PC-9 (cell line): ENCODE results near the gene COL21A1. TPM values are rescaled to one million over a fixed set of nuclear protein-coding genes. Genes with fewer than 3 reads are reported as not detected.
A peak's percentile ranks its signal among the peaks of the same experiment; 100 is the strongest.

ENCODE experiments used
- BruUV-seq: library from RNA; stranded (reverse); fragments of 400-500 nt; replicated peaks from 2 replicates; lab custom pipeline; 2021; lab: Mats Ljungman, UMichigan
- CTCF ChIA-PET: fragments of 300-600 bp; sonication (Branson Sonifier 250); formaldehyde crosslinking; loops from one replicate; lab custom pipeline; 2022; ENCODE audit warnings: antibody characterized with exemption; lab: Charles Lee
- POLR2A ChIA-PET: fragments of 300-600 bp; sonication (Branson Sonifier 250); formaldehyde crosslinking; loops from one replicate; lab custom pipeline; 2022; ENCODE audit warnings: antibody characterized with exemption; ENCODE audit not compliant: unreplicated experiment; lab: Charles Lee
- DNase-seq, 2 experiments: peaks; one replicate each; pipeline versions ENCODE4 v3.0.0 to v3.0.0-alpha.2; 2015 to 2022; ENCODE audit warnings: mixed read lengths in 1 of 2
- H2AFZ ChIP-seq: fragments of 200-600 bp; sonication (generic); 2 replicates; pipeline ENCODE4 v1.8.1; 2017; ENCODE audit warnings: antibody characterized with exemption
- H3F3A ChIP-seq: fragments of 200-600 bp; sonication (generic); 2 replicates; pipeline ENCODE4 v1.8.1; 2017; ENCODE audit warnings: antibody characterized with exemption, mild to moderate bottlenecking, low read depth; ENCODE audit not compliant: insufficient read depth
- H3K27ac ChIP-seq: fragments of 200-600 bp; sonication (generic); 2 replicates; pipeline ENCODE4 v1.6.1; 2016; ENCODE audit warnings: mixed run types
- H3K27me3 ChIP-seq: fragments of 200-600 bp; sonication (generic); 2 replicates; pipeline ENCODE4 v1.6.1; 2016; ENCODE audit warnings: low read depth, mixed run types; ENCODE audit not compliant: insufficient read depth
- H3K36me3 ChIP-seq: fragments of 200-600 bp; sonication (generic); 2 replicates; pipeline ENCODE4 v1.6.1; 2016; ENCODE audit warnings: low read depth, mixed run types
- H3K4me1 ChIP-seq: fragments of 200-600 bp; sonication (generic); replicated peaks from 2 replicates; pipeline ENCODE4 v1.6.1; 2016; ENCODE audit warnings: mixed run types; ENCODE audit not compliant: insufficient read depth
- H3K4me2 ChIP-seq: fragments of 200-600 bp; sonication (generic); 2 replicates; pipeline ENCODE4 v1.6.1; 2017; ENCODE audit warnings: mixed run types
- H3K4me3 ChIP-seq: fragments of 200-600 bp; sonication (generic); 2 replicates; pipeline ENCODE4 v1.6.1; 2016; ENCODE audit warnings: mixed run types
- H3K79me2 ChIP-seq: fragments of 200-600 bp; sonication (generic); 2 replicates; pipeline ENCODE4 v1.6.1; 2017; ENCODE audit warnings: low read depth, mixed run types
- H3K9me2 ChIP-seq: fragments of 200-600 bp; sonication (generic); 2 replicates; pipeline ENCODE4 v1.8.1; 2017; ENCODE audit warnings: mild to moderate bottlenecking; ENCODE audit not compliant: insufficient read depth
- H3K9me3 ChIP-seq: fragments of 200-600 bp; sonication (generic); 2 replicates; pipeline ENCODE4 v1.8.1; 2016; ENCODE audit warnings: low read depth; ENCODE audit not compliant: insufficient read depth
- H4K20me1 ChIP-seq: fragments of 200-600 bp; sonication (generic); 2 replicates; pipeline ENCODE4 v1.8.1; 2017; ENCODE audit not compliant: insufficient read depth
- EZH2 ChIP-seq: fragments of 200-600 bp; sonication (generic); IDR thresholded peaks from 2 replicates; pipeline ENCODE4 v1.8.0; 2017; ENCODE audit warnings: antibody characterized with exemption, low read depth
- intact Hi-C: fragments of 100-400 bp; cut with micrococcal nuclease; formaldehyde crosslinking; loops from one replicate; pipeline ENCODE4 v1.10.0; 2022; ENCODE audit not compliant: unreplicated experiment
- total RNA-seq: library from RNA; stranded (reverse); gene quantifications from 2 replicates; pipeline ENCODE4 v1.2.3, GENCODE V29; 2021
- TF ChIP-seq, protein P1 (sequence below): fragments of 200-600 bp; sonication (generic); conservative IDR thresholded peaks from 2 replicates; pipeline ENCODE4 v1.6.1; 2017; ENCODE audit warnings: mixed run types, antibody characterized with exemption, mild to moderate bottlenecking, moderate library complexity

The COL21A1 gene
- total RNA-seq, 1 experiment from 2014 or later = not detected

DNA sequence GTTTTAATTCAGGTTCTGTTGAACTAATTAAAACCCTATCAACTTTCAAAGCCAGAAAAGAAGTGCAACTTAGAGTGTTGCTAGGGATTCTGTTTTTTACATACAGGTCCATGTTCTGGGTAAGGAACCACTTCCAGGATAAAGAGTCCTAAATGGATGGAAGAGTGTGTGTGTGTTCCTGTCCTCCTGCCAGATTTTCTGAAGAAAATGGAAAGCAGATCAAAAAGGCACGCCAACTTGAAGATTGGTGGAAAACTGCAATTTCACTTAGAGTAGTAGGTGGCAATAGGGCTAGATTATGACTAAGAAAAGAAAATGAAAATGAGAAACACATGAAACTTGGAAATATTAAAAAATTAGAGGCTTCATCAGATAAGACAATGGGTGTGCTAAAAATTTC is 85.3 kb downstream of the COL21A1 start:
- Histone ChIP-seq H4K20me1 (no peaks in the 10 kb centered on the region), H3K4me2 (no peak overlapping the region), H3K27me3 (no peaks in the 10 kb centered on the region), H2AFZ (peak overlapping the region; percentile 49; the same call in 1 of the 2 replicates), H3K36me3 (no peaks in the 10 kb centered on the region), H3K9me3 (no peaks in the 10 kb centered on the region), H3K4me1 (no peaks in the 10 kb centered on the region), H3K27ac (no peak overlapping the region), H3K79me2 (no peaks in the 10 kb centered on the region), H3K4me3 (no peak overlapping the region), H3F3A (no peaks in the 10 kb centered on the region), H3K9me2 (no peaks in the 10 kb centered on the region)
- intact Hi-C loops = no loop called here
- no TSS peak for BruUV-seq
- no peak for DNase-seq
- TF ChIP-seq, protein P1, sequence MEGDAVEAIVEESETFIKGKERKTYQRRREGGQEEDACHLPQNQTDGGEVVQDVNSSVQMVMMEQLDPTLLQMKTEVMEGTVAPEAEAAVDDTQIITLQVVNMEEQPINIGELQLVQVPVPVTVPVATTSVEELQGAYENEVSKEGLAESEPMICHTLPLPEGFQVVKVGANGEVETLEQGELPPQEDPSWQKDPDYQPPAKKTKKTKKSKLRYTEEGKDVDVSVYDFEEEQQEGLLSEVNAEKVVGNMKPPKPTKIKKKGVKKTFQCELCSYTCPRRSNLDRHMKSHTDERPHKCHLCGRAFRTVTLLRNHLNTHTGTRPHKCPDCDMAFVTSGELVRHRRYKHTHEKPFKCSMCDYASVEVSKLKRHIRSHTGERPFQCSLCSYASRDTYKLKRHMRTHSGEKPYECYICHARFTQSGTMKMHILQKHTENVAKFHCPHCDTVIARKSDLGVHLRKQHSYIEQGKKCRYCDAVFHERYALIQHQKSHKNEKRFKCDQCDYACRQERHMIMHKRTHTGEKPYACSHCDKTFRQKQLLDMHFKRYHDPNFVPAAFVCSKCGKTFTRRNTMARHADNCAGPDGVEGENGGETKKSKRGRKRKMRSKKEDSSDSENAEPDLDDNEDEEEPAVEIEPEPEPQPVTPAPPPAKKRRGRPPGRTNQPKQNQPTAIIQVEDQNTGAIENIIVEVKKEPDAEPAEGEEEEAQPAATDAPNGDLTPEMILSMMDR = no peak
- no peak for TF ChIP-seq EZH2
- CTCF ChIA-PET = no interaction called here
- POLR2A ChIA-PET = no interaction called here

DNA sequence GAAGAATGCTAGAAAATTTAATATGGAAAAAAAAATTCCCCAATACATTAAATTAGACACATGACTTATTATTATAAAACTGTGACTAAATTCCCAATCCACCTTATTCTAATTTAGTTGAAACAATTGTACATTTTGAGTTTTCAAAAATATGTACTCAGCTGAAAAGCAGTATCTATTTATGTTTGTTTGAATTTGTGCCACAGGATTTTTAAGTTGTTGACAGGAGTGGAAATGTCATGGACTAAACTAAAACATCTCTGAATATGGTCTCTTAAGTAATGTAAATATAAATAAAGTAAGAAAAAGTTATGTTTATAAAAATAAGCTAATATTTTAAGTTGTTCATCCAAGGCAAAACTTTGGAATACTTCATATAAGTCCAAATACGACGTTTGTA is 86.9 kb downstream of the COL21A1 start:
- DNase-seq = no peak
- CTCF ChIA-PET = no interaction called here
- H3K27ac ChIP-seq = no peak overlapping the region
- intact Hi-C loops = no loop called here
- no peaks in the 10 kb centered on the region for H3F3A ChIP-seq
- H3K36me3 ChIP-seq = no peaks in the 10 kb centered on the region
- no peaks in the 10 kb centered on the region for H3K79me2 ChIP-seq
- no peaks in the 10 kb centered on the region for H3K9me3 ChIP-seq
- no peaks in the 10 kb centered on the region for H3K9me2 ChIP-seq
- no peak for TF ChIP-seq EZH2
- TF ChIP-seq, protein P1 = no peak
- H2AFZ ChIP-seq = no peak overlapping the region
- no peaks in the 10 kb centered on the region for H4K20me1 ChIP-seq
- no peak overlapping the region for H3K4me2 ChIP-seq
- no peaks in the 10 kb centered on the region for H3K4me1 ChIP-seq
- H3K27me3 ChIP-seq = no peaks in the 10 kb centered on the region
- POLR2A ChIA-PET = no interaction called here
- no peak overlapping the region for H3K4me3 ChIP-seq
- no TSS peak for BruUV-seq

DNA sequence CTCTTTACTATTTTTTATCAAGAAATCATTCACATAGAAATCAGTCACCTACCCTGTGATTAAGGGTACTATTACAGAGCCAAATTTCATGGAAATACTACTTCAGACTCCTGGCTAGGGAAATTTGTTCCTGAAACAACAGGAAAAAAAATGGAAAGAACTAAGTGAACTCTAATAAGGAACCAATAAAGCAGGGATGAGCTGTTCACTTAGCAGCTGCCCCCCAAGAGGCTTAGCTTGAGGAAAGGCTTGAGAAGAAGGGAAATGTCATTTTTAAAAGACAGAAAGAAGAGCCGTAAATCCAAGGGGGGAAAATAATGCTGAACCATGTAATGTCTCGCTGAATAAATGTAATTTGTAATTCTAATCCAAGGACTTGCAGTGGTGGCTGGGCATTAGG is 88.8 kb downstream of the COL21A1 start:
- no peaks in the 10 kb centered on the region for H3K27me3 ChIP-seq
- no peaks in the 10 kb centered on the region for H3K9me2 ChIP-seq
- no peaks in the 10 kb centered on the region for H3F3A ChIP-seq
- H4K20me1 ChIP-seq = no peaks in the 10 kb centered on the region
- CTCF ChIA-PET = no interaction called here
- no peaks in the 10 kb centered on the region for H3K79me2 ChIP-seq
- no peak overlapping the region for H2AFZ ChIP-seq
- DNase-seq = no peak
- POLR2A ChIA-PET = no interaction called here
- TF ChIP-seq, protein P1 = no peak
- no peak for TF ChIP-seq EZH2
- no peak overlapping the region for H3K4me2 ChIP-seq
- no peak overlapping the region for H3K4me3 ChIP-seq
- intact Hi-C loops = no loop called here
- H3K9me3 ChIP-seq = no peaks in the 10 kb centered on the region
- BruUV-seq = no TSS peak
- no peaks in the 10 kb centered on the region for H3K36me3 ChIP-seq
- no peak overlapping the region for H3K27ac ChIP-seq
- H3K4me1 ChIP-seq = no peaks in the 10 kb centered on the region
